ENCODE measurements around the gene SMPD2. TPM values are rescaled to one million over a fixed set of nuclear protein-coding genes. Genes with fewer than 3 reads are reported as not detected.

The SMPD2 gene
- total and polyA plus RNA-seq, 9 of the 15 experiments (the other 6 are each of a cell fraction or from before 2014, with no cell fraction given): 0.13 to 21.8 (median 18.3) TPM

DNA sequence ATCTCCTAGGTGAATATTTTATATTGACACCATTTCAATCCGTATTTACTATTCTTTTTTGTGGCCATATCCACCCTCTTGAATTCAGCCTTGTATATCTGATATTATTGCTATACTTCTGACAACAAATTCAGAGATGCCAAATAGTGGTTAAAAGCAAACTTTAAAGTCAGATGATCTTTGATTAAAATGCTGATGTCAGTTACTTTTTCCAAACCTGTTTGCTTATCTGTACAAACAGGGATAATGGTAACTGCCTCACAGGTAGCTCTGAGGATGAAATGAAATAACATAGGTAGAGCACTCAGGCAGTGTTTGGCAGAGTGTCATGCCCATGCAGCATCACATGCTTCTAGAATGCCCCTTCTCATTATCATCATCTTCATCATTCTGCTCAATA, 19.3 kb upstream of the SMPD2 start (continued):
- TF ChIP-seq, protein P1, sequence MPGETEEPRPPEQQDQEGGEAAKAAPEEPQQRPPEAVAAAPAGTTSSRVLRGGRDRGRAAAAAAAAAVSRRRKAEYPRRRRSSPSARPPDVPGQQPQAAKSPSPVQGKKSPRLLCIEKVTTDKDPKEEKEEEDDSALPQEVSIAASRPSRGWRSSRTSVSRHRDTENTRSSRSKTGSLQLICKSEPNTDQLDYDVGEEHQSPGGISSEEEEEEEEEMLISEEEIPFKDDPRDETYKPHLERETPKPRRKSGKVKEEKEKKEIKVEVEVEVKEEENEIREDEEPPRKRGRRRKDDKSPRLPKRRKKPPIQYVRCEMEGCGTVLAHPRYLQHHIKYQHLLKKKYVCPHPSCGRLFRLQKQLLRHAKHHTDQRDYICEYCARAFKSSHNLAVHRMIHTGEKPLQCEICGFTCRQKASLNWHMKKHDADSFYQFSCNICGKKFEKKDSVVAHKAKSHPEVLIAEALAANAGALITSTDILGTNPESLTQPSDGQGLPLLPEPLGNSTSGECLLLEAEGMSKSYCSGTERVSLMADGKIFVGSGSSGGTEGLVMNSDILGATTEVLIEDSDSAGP (CRISPR knock-in tag; IDR thresholded peaks at IDR 0.05): no peak
- TF ChIP-seq C11orf30 (IDR thresholded peaks at IDR 0.05; ENCODE audit: low read depth): peak; percentile 35; the same call in 1 of the 2 replicates
- no peak for TF ChIP-seq NKRF (IDR thresholded peaks at IDR 0.05; ENCODE audit: borderline replicate concordance)
- no peak for TF ChIP-seq POLR2B (IDR thresholded peaks at IDR 0.05; ENCODE audit: low read depth, partially characterized antibody)
- TF ChIP-seq SETDB1 (IDR thresholded peaks at IDR 0.05; ENCODE audit: low read length): no peak
- TF ChIP-seq, protein P2, sequence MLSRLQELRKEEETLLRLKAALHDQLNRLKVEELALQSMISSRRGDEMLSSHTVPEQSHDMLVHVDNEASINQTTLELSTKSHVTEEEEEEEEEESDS (CRISPR knock-in tag; IDR thresholded peaks at IDR 0.05): no peak

GRCh38 chr6:109424946-109425345, 15.6 kb upstream of the SMPD2 start:
- no peaks in the 10 kb centered on the region for H3K36me3 ChIP-seq (ENCODE audit: control insufficient read depth, insufficient read depth, low read length)
- H3K9me3 ChIP-seq (replicated peaks; ENCODE audit: control insufficient read depth, insufficient read depth, low read depth, low read length): no peaks in the 10 kb centered on the region
- intact Hi-C loops (cut with micrococcal nuclease): no loop called here
- CTCF ChIA-PET (ENCODE audit: low intra/inter-chr PET ratio): no interaction called here
- H3K4me1 ChIP-seq (replicated peaks in 1 of 2; ENCODE audit: control insufficient read depth in 2 of 2, insufficient read depth in 2 of 2, low read length in 2 of 2): peaks cover 4 to 5% of the 10 kb centered on the region in 2 experiments; a peak in 3 of 5 replicates
- ATAC-seq (no peak), FAIRE-seq (no peak), DNase-seq (ENCODE audit: extremely low read depth in 1 of 4, low spot score in 3 of 4) (no peak)
- WGBS (ENCODE audit: insufficient coverage, low coverage, missing lambda C conversion rate): 17% methylated on average over 2 of the region's 2 CpGs
- no peaks in the 10 kb centered on the region for H3K27me3 ChIP-seq (ENCODE audit: control insufficient read depth in 2 of 2, insufficient read depth in 2 of 2, low read length in 2 of 2)
- H3K9ac ChIP-seq (ENCODE audit: insufficient read depth in 1 of 2, low read depth in 2 of 2, low read length in 2 of 2): no peak overlapping the region
- H2AFZ ChIP-seq (ENCODE audit: low read depth, low read length): peak overlapping the region; percentile 87
- H3K79me2 ChIP-seq (ENCODE audit: control insufficient read depth, insufficient read depth, low read length): no peaks in the 10 kb centered on the region
- no peaks in the 10 kb centered on the region for H4K20me1 ChIP-seq (replicated peaks; ENCODE audit: control insufficient read depth, insufficient read depth, low read length)
- no TSS peak for BruUV-seq (replicated peaks)
- H3K9me1 ChIP-seq (ENCODE audit: control insufficient read depth, insufficient read depth, low read length): no peaks in the 10 kb centered on the region
- TF ChIP-seq TAF7 (tag; IDR thresholded peaks at IDR 0.05) (no peak), ZKSCAN8 (CRISPR knock-in tag; IDR thresholded peaks at IDR 0.05) (no peak), ZNF274 (IDR thresholded peaks at IDR 0.05; ENCODE audit: borderline replicate concordance, low read depth, low read length) (no peak), XRCC4 (IDR thresholded peaks at IDR 0.05; ENCODE audit: extremely low read depth, insufficient read depth, insufficient read length) (no peak), TCF7L2 (IDR thresholded peaks at IDR 0.05; ENCODE audit: low read depth, low read length) (no peak), HMGN3 (IDR thresholded peaks at IDR 0.05; ENCODE audit: borderline replicate concordance, extremely low read depth, insufficient read length, low read depth, low read length) (no peak), MYBL2 (IDR thresholded peaks at IDR 0.05; ENCODE audit: low read depth) (no peak), MYBL2 (CRISPR knock-in tag; IDR thresholded peaks at IDR 0.05; ENCODE audit: borderline replicate concordance) (no peak)
- no peak overlapping the region for H3K4me3 ChIP-seq
- in situ Hi-C loops (cut with MboI): no loop called here
- H3K4me2 ChIP-seq (ENCODE audit: insufficient read depth, low read length): no peak overlapping the region; the same call in 1 of the 2 replicates
- POLR2A ChIA-PET: no interaction called here
- H3K27ac ChIP-seq (ENCODE audit: extremely low read depth, low read depth, low read length): no peak overlapping the region
